Activated T-helper 9 cell treated with anti-CD3 and anti-CD28 coated beads, Interleukin-2, amount 50 U/mL, for 16 hours (primary cell): ENCODE measurements around the gene NCAPH2.

Experiments used
- DNase-seq: peaks from one replicate; pipeline ENCODE4 v3.0.0-alpha.2; 2020; ENCODE audit warnings: low read depth

The NCAPH2 gene

DNA sequence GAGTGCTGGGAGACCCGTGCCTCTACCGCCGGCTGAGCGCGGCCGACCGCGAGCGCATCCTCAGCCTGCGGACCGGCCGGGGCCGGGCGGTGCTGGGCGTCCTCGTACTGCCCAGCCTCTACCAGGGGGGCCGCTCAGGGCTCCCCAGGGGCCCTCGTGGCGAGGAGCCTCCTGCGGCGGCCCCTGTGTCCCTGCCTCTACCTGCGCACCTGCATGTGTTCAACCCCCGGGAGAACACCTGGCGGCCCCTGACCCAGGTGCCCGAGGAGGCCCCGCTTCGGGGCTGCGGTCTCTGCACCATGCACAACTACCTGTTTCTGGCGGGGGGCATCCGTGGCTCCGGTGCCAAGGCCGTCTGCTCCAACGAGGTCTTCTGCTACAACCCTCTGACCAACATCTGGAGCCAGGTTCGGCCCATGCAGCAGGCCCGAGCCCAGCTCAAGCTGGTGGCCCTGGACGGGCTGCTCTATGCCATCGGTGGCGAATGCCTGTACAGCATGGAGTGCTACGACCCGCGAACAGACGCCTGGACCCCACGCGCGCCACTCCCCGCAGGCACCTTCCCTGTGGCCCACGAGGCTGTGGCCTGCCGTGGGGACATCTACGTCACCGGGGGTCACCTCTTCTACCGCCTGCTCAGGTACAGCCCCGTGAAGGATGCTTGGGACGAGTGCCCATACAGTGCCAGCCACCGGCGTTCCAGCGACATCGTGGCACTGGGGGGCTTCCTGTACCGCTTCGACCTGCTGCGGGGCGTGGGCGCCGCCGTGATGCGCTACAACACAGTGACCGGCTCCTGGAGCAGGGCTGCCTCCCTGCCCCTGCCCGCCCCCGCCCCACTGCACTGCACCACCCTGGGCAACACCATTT is 41.1 kb downstream of the NCAPH2 start:
- DNase-seq = no peak

DNA sequence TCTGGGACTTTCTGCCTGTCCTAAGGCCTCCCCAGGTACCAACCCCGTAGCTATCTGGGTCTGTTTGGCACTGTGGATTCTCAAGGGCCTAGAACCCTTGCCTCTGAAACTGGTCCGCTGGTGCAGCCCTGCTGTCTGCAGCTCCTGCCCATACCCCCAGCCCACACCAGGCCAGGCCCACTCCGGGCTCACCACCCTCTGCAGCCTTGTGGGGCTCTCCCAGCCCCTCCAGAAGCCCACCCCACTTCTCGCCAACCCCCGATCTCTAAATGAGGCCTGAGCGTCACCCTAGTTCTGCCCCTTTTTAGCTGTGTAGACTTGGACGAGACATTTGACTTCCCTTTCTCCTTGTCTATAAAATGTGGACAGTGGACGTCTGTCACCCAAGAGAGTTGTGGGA is 42.4 kb downstream of the NCAPH2 start:
- DNase-seq = no peak

DNA sequence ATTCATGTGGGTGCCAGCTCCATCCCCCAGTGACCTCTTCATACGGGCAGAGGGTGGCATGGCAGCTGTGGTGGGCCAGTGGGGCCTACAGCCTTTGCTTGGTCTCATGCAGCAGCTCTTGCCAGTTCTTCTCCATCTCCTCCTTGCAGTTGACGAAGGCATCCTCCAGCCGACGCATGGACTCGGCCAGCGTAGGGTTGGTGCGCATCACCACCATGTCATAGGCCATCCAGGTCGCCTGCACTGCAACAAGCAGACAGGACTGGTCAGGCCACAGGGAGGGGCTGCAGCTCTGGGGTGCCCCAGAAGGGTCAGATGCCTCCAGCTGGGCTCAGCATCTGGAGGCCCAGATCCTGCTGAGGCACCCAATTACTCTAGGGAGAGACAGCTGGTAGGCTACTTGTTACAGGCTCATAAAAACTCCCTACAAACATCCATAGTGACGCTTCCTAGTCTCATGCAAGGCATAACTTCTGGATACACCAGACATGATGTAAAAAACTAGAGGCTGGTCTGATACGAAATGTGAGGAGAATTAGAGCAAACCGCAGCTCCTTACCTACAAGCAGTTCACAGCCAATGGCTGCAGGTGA is 43.2 kb downstream of the NCAPH2 start:
- DNase-seq = no peak

DNA sequence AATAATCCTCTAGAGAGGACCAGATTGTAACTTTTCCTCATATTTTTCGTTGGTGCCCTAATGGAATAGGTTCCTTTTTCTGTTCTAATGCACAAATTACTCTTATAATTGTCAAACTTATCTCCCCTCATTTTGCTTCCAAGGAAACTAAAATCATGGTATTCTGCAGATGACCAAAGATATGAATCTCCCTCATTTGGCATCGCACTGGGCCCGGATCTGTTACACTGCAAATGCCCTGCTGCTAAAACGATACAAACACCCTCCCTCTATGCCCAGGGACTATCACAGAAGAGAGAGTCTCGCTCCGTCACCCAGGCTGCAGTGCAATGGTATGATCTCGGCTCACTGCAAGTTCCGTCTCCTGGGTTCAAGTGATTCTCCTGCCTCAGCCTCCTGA is 45.3 kb downstream of the NCAPH2 start:
- no peak for DNase-seq

DNA sequence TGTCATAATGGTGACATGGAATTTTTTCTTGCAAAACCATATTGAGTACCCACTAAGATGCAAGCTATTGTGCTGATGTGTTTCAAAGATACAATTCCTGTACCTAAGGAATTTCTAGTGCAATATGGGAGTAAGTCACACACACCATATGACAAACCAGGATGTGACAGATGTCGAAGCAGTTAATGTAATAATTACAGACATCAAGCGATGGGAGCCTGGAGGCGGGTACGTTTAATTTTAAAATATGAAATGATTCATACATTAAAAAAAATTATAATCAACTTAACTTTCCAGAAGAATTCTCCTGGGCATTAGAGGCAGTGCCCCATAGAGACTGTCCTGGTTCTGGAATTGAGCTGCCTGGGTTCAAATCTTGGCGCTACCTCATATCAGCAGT is 48.7 kb downstream of the NCAPH2 start:
- no peak for DNase-seq

DNA sequence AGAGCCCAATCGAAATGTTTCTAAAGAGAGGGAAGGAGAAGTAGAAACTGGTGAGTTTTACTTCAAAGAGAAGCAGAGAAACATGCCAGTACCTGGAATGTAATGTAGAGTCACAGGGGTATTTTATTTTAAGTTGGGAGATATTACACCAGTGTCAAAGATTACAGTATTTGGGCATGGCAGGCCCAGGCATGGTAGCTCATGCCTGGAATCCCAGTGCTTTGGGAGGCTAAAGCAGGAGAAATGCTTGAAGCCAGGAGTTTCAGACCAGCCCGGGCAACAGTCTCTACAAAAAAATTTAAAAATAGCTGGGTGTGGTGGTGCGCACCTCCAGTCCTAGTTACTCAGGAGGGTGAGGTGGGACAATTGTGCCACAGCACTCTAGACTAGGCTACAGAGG is 52.0 kb downstream of the NCAPH2 start:
- no peak for DNase-seq

DNA sequence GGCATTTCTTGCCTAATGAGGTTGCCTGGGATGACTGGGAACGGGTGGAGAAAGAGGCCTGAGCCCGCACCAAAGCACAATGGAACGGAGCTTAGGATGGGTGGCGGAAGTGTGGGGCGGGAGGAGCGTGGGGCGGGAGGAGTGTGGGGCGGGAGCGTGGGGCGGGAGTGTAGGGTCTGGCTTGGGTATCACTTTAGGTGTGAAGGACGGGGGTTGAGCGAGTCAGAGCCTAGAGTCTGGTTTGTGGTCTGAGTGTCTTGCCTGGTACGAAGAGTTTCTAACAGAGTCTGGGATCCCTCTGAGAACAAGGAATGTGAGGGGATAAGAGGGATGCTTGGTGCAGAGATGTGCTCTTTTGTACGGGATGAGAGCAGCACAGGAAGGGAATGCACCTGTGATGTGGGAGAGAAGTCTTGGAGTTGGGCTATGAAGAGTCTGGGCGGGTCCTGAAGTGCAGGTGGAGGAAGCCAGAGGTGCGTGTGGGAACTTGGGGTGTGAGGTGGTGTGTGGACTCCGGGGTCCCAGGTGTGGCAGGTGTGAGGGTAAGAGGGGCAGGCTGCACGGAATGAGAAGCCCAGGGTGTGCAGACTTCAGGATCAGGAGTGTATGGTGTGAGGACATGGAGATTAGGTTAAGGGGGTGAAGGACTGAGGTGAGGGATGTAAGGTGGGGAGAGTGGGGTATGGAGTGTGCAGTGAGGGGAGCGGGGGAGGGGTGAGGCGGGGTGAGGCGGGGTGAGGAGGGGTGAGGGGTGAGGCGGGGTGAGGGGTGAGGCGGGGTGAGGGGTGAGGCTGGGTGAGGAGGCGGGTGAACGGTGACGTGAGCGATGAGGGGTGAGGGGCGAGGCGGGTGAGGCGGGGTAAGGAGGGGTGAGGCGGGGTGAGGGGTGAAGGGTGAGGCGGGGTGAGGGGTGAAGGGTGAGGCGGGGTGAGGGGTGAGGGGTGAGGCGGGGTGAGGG is 53.7 kb downstream of the NCAPH2 start:
- no peak for DNase-seq

DNA sequence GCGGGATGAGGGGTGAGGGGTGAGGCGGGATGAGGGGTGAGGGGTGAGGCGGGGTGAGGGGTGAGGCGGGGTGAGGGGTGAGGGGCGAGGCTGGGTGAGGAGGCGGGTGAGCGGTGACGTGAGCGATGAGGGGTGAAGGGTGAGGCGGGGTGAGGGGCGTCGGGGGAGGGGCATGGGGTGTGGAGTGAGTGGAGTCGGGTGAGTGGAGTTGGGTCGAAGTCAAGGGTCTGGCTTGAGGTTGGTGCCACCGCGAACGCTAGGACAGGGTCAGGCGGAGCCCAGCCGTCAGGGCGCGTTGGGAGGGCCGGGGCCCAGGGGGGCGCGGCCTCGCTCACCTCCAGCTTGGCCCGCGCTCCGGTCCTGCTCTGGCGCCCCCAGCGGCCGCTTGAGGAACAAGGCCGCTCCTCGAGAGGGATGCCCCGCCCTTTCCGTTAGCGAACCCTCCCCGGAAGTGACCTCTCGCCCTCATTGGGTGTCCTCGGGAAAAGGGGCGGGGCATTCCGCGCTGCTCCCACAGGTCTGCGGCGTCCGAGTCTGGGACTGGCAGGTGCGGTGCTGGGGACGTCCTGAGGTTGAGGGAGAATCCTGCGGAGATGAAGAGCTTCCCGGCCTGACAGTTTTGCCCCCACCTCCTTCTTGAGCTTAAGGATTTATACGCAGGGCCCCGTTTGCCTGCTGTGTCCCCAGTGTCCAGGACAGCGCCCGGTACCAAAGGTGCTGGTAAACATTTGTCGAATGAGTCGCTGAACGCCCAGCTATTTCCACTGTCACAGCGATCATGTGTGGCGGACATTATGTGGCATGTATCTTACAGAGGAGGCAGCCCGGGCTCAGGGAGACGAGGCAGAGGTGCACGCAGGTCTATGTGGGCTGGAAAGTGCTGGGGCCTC is 54.7 kb downstream of the NCAPH2 start, which contains the start of gene SYCE3:
Gene SYCE3, minus strand, starts transcription at position 397 of the 890 bp plus-strand sequence. CDS start 6,514 bp downstream, outside the sequence.
- peak; percentile 95 for DNase-seq

DNA sequence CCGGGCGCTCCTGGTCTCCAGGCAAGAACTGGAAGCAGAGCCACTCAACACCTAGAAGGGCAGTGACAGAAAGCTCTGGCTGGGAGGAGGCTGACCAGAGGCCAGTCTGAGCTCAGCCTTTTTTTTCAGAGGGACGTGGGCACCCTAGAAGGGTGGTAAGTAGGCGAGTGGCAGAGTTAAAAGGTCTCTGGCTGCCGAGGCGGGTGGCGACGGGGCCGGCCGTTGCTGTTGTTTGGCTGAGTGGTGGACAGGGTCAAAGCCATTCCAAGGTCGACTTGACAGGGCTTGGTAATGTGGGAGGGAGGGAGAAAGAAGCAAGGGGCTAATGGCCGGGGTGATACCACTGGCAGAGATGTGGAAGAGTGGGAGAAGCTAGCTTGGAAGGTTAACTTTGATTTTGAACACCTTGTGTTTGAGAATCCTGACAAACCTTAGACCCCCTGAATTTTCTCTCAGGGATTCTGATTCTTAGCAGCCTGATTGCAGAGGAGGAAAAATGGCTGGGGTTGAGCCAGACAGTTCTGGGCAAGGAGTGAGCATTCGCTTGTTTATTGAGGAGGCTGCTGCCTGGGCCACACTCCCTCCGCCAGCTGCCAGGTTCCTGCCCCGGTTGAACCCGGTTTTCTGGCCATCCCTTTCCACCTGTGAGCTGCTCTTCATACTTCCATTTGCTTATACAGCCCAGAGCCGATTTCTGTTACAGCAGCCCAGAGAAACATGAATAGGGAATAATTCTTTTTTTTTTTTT is 55.6 kb downstream of the NCAPH2 start:
- no peak for DNase-seq

DNA sequence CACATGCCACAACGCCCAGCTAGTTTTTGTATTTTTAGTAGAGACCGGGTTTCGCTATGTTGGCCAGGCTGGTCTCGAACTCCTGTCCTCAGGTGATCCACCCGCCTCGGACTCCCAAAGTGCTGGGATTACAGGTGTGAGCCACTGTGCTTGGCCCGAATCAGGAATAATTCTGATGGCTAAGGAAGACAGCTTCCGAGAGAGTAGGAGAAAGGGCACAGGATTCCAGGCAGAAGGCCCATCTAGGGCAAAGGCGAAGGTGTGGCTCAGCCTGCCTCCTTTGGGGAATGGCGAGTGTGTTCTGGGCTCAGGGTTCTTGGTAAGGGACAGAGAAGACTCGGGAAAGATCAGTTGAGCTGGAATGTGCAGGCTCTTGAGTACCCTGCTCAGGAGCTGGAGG is 56.3 kb downstream of the NCAPH2 start:
- no peak for DNase-seq

DNA sequence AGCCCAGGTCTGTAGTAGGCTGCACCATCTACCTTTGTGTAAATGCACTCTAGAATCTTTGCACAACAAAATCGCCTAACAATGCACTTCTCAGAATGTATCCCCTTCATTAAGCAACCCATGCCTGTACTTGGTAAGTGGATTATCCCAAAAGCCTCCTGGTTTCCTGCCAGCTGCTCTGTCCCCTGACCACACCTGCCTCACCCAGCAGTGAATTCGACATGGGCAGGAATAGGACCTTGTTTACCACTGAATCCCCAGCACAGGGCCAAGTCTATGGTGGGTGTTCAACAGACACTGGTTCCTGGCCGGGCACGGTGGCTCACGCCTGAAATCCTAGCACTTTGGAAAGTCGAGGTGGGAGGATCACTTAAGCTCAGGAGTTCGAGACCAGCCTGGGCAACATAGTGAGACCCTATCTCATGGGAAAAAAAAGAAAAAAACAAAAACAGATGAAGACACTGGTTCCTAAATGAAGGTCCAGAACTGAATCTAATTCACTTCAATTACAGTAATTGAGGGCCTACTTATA is 59.8 kb downstream of the NCAPH2 start:
- DNase-seq = no peak

DNA sequence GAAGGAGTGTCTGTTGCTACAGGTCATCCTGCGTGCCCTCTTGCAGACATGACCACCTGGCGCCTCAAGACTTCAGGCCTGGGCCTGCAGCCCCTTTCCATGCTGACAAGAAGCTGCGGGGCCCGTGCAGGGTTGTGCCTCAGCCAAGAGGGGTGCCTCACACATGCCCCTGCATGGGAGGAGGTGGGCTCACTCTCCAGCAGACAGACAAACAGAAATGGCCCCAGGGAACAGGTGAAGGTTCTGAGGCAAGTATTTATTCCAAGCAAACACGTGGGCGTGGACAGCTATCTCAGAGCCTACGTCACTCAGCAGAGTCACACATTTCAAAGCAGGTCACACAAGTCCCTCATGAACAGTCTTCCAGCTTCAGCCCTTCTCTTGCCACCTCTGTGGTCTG is 60.6 kb downstream of the NCAPH2 start:
- no peak for DNase-seq

DNA sequence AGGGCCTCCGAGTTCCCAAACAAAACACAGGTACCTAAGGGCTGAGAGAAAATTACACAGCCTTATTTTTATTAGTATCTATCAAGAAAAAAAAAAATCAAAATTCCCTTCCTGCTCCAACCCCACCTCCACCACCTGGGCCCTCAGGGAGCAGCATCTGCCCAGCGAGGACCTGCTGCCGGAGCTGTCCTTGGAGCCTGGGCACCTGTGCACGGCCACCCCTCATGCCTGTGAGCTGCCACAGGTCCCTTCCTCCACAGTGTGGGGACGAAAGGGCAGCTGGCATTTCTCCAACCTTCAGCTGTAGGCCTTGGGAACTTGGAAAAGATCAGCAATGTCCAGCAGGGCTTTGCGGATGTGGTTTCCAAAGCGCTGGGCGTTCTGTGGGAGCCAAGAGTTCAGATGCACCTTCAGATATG is 61.0 kb downstream of the NCAPH2 start:
- no peak for DNase-seq

DNA sequence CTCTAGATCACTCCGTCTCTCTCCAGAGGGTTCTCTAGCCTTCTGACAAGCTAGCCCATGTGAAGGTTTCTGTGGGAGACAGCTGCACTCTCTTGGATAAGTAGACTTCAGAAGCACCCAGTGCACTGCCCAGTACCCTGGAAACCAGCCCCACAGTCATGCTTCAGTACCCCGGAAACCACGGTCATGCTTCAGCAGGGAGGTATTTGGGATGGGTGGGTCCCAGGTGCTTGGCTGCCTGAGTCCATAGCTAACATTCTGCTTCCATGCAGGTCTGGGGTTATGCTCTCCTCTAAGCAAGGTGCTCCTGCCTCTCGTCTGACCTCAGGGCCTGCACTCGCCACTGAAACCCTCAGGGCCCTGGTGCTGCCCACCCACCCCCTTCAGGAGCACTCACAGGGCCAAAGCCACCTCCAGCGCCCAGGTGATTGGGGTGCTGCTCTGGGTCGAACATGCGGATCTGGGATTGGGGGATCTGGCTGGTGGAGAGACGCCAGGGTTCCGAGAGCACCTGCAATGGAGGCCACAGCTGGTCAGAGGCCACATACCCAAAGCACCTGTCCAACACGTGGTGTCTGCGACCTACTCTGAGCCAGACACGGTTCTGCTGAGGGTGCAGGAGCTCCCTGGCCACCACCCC is 62.0 kb downstream of the NCAPH2 start:
- DNase-seq = no peak

DNA sequence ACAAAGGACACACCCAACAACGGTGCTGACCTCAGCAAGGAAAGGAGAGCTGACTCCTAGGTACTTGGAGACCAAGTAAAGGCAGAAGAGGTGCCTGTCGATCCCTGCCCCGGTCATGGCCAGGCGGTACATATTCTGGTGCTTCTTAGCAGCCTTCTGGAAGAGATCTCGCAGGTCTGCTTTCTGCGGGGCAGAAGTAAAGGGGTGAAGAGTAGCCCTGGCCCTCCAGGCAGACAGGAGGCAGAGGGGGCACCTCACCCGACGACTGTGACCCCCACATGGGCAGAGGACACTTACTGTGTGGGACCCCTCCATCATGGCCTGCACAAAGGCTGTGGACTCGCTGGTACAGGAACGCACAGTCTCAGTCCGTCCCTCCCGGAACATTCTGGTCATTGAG is 62.8 kb downstream of the NCAPH2 start:
- DNase-seq = no peak

DNA sequence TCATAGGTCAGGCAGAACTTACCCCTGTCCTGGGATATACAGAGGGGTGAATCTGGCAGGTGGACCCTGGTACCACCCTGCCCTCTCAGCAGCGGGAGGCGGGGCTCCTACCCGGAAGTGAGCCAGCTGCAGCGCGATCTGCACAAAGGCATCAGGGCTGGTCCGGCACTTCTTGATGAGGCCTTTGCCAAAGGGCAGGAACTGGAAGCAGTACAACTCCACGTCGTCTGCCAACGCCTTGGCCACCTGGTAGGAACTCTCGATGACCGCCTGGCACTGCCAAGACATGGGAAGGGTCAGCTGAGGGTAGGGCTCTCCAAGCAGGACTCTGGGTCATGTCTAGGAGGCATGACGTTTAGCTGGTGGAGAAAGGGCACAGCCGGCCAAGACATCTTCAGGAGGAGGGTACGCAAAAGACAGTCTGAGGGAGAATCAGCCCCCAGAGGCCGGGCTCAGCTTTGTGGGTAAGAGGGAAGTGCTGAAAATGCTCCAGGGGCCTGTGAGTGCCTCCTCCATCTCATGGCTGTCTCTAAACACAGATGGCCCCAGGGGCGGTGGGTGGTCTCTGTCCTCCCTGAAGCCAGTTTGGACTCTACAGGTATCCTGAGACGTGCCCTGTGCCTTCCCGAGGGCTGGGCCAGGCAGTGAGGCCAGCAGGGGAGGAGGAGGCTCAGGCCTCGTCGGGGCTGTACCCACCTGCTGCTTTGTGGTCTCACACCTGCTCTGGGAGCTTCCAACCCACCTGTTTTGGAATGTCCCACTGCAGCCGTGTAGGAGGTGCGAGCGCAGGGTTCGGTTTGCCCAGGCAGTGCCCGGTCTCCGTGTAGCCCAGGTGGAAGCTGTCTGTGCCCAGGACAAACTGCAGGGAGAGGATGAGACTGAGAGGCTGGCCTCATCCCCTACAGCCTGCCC is 63.5 kb downstream of the NCAPH2 start:
- DNase-seq = no peak

DNA sequence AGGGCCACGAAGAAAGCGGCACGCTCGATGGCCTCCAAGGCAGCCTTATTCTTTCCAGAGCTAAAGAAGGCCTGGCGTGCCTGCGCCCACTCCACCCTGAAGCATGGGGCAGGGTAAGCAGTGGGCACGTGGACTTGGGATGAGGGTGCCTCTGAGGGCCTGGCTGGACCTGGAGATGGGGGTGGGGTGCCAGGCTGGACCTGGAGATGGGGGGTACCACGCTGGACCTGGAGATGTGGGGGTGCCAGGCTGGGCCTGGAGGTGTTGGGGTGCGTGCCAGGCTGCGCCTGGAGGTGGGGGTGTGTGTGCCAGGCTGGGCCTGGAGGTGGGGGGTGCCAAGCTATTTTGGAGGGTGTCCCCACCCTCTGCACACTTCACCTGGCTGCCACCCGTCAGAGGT is 64.9 kb downstream of the NCAPH2 start:
- DNase-seq = no peak

DNA sequence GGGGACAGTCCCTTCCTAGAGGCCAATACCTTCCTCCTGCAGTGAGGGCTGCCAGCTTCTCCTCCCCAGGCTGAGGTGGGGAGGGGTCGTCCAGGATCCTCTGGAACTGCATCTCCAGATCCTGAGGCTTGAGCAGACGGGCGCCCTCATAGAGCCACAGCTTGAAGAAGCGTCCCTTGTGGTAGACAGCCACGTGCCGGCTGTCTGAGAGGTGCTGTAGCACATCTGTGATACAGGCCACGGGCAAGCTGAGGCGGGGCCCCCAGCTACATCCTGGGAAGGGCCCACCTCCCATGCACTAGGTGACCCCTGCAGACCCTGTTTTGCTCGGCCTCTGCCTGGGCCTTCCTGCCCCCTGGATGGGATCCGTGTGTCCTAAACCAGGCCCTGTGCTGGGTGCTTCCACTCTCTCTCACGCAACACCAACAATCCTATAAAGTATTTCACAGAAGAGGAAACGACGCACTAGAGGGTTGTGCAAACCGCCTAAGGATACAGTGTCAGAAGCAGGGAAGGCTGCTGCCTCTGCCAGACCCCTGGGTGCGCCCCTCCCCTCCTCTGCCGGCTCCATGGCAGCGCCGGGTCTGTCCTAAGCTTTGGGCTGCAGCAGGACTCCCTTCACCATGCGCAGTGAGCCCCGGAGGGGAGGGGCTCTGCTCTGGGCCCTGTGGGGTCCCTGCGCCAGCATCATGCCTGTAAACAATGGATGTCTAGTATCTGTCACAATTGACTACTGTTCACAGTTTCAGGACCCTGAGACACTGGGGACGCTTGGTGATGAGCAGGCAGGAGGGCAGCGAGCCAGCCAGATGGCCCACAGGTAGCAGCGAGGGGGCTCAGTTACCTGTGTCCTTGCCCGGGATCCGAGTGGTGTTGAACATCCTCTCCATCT is 65.7 kb downstream of the NCAPH2 start:
- no peak for DNase-seq
